Fibroblast of lung (primary cell): Measurements from ENCODE around the gene KIAA1217. TPM values are rescaled to one million over a fixed set of nuclear protein-coding genes. Genes with fewer than 3 reads are reported as not detected.

Experiments
- DNase-seq, 2 donors: peaks; one replicate each; pipeline versions ENCODE4 v3.0.0 to v3.0.0-alpha.2; 2010; ENCODE audit warnings: low read depth in 2 of 2
- H2AFZ ChIP-seq: 2 replicates; pipeline ENCODE4 v1.5.1; 2012; ENCODE audit warnings: low read length, control low read depth, inconsistent platforms
- H3K27ac ChIP-seq: 2 replicates; pipeline ENCODE4 v1.5.1; 2011; ENCODE audit warnings: low read length, control low read depth; ENCODE audit not compliant: insufficient read depth
- H3K27me3 ChIP-seq: 2 replicates; pipeline ENCODE4 v1.5.1; 2011; ENCODE audit warnings: mild to moderate bottlenecking, low read length; ENCODE audit not compliant: control insufficient read depth, insufficient read depth
- H3K36me3 ChIP-seq: 2 replicates; pipeline ENCODE4 v1.5.1; 2011; ENCODE audit warnings: low read length; ENCODE audit not compliant: control insufficient read depth, insufficient read depth
- H3K4me1 ChIP-seq: 2 replicates; pipeline ENCODE4 v1.5.1; 2011; ENCODE audit warnings: low read length; ENCODE audit not compliant: control insufficient read depth, insufficient read depth; ENCODE audit errors: extremely low read depth
- H3K4me2 ChIP-seq: 2 replicates; pipeline ENCODE4 v1.5.1; 2011; ENCODE audit warnings: low read length, control low read depth; ENCODE audit not compliant: insufficient read depth; ENCODE audit errors: extremely low read depth
- H3K4me3 ChIP-seq, 4 experiments: fragments of 200-600 bp in 1 of 4; sonication (generic) in 1 of 4; replicated peaks in 1 of 4; 2 replicates each; pipeline ENCODE4 v1.5.1; 2011 to 2016; ENCODE audit warnings: low read length in 4 of 4, low read depth in 3 of 4, mild to moderate bottlenecking in 3 of 4, control low read depth in 2 of 4, inconsistent platforms in 1 of 4, mixed read lengths in 1 of 4; ENCODE audit not compliant: insufficient read depth in 1 of 4; ENCODE audit errors: control extremely low read depth in 1 of 4
- H3K79me2 ChIP-seq: 2 replicates; pipeline ENCODE4 v1.5.1; 2012; ENCODE audit warnings: mild to moderate bottlenecking, low read length, inconsistent platforms; ENCODE audit not compliant: control insufficient read depth, insufficient read depth
- H3K9ac ChIP-seq: 2 replicates; pipeline ENCODE4 v1.5.1; 2011; ENCODE audit warnings: mild to moderate bottlenecking, low read length, control low read depth; ENCODE audit not compliant: insufficient read depth
- H3K9me3 ChIP-seq: 2 replicates; pipeline ENCODE4 v1.5.1; 2012; ENCODE audit warnings: low read depth, low read length; ENCODE audit not compliant: control insufficient read depth, insufficient read depth
- H4K20me1 ChIP-seq: 2 replicates; pipeline ENCODE4 v1.5.1; 2011; ENCODE audit warnings: low read length; ENCODE audit not compliant: control insufficient read depth, insufficient read depth; ENCODE audit errors: extremely low read depth
- CTCF ChIP-seq, 2 donors: IDR thresholded peaks in 1 of 2; conservative IDR thresholded peaks in 1 of 2; 1 replicate in 1 of 2; 2 replicates in 1 of 2; pipeline ENCODE4 v1.5.1; 2011 to 2012; ENCODE audit warnings: low read length in 2 of 2, control low read depth in 1 of 2, inconsistent platforms in 1 of 2, low read depth in 1 of 2, mild to moderate bottlenecking in 1 of 2
- EZH2 ChIP-seq: IDR thresholded peaks from 2 replicates; pipeline ENCODE4 v1.5.1; 2012; ENCODE audit warnings: low read length, control low read depth, mild to moderate bottlenecking; ENCODE audit errors: missing control alignments
- polyA plus RNA-seq, 2 donors: library from polyadenylated mRNA; depleted of rRNA in 1 of 2; stranded (reverse) in 1 of 2; unstranded in 1 of 2; fragments of >200 nt; gene quantifications; 2 replicates each; pipeline ENCODE4 v1.2.1, GENCODE V29; 2011 to 2012; ENCODE audit warnings: missing spikeins in 1 of 2
- total RNA-seq: library from RNA; depleted of rRNA; stranded (reverse); fragments of >200 nt; gene quantifications from 2 replicates; pipeline ENCODE4 v1.2.1, GENCODE V29; 2014

KIAA1217 gene
- total and polyA plus RNA-seq, 2 donors (not counting 1 experiment from before 2014, with no cell fraction given), result 0.92 to 1.5 TPM

- Histone ChIP-seq H3K36me3 (no peaks in the 10 kb centered on the region), H3K27ac (no peak overlapping the region), H3K4me2 (no peak overlapping the region), H3K9ac (no peak overlapping the region), H3K79me2 (no peaks in the 10 kb centered on the region), H3K4me3 (no peak overlapping the region), H3K27me3 (no peaks in the 10 kb centered on the region), H2AFZ (no peak overlapping the region), H3K4me1 (no peaks in the 10 kb centered on the region), H4K20me1 (no peaks in the 10 kb centered on the region), H3K9me3 (no peaks in the 10 kb centered on the region)
- DNase-seq, result peak in 1 of 2 donors; percentile 54
- TF ChIP-seq CTCF (conservative IDR thresholded peaks at IDR 0.05 in 1 of 2, IDR thresholded peaks at IDR 0.05 in 1 of 2; ENCODE audit: low read depth in 1 of 2, low read length in 2 of 2), result no peak
- no peak for TF ChIP-seq EZH2
These were observed 109.6 kb downstream of the KIAA1217 start for GRCh38 chr10:24318517-24318916.

- no peaks in the 10 kb centered on the region for H3K36me3 ChIP-seq
- no peak overlapping the region for H2AFZ ChIP-seq
- H3K27me3 ChIP-seq, result no peaks in the 10 kb centered on the region
- H3K27ac ChIP-seq, result no peak overlapping the region
- no peaks in the 10 kb centered on the region for H3K4me1 ChIP-seq
- no peak overlapping the region for H3K4me2 ChIP-seq
- no peak overlapping the region for H3K4me3 ChIP-seq
- no peak for DNase-seq
- no peaks in the 10 kb centered on the region for H3K79me2 ChIP-seq
- TF ChIP-seq EZH2, result no peak
- no peak for TF ChIP-seq CTCF (conservative IDR thresholded peaks at IDR 0.05 in 1 of 2, IDR thresholded peaks at IDR 0.05 in 1 of 2; ENCODE audit: low read depth in 1 of 2, low read length in 2 of 2)
- no peaks in the 10 kb centered on the region for H4K20me1 ChIP-seq
- no peak overlapping the region for H3K9ac ChIP-seq
- H3K9me3 ChIP-seq, result no peaks in the 10 kb centered on the region
These were observed 111.4 kb downstream of the KIAA1217 start for GRCh38 chr10:24320373-24320772.

- Histone ChIP-seq H3K79me2 (no peaks in the 10 kb centered on the region), H3K27me3 (no peaks in the 10 kb centered on the region), H2AFZ (no peak overlapping the region), H3K4me1 (no peaks in the 10 kb centered on the region), H4K20me1 (no peaks in the 10 kb centered on the region), H3K9ac (no peak overlapping the region), H3K36me3 (no peaks in the 10 kb centered on the region), H3K4me2 (no peak overlapping the region), H3K9me3 (no peaks in the 10 kb centered on the region), H3K4me3 (no peak overlapping the region), H3K27ac (no peak overlapping the region)
- TF ChIP-seq CTCF (conservative IDR thresholded peaks at IDR 0.05 in 1 of 2, IDR thresholded peaks at IDR 0.05 in 1 of 2; ENCODE audit: low read depth in 1 of 2, low read length in 2 of 2) (no peak), EZH2 (no peak)
- peak in 1 of 2 donors; percentile 22 for DNase-seq
These were observed 115.7 kb downstream of the KIAA1217 start for GRCh38 chr10:24324651-24325050.
